ENCODE measurements around the gene PDE6D. TPM values are rescaled to one million over a fixed set of nuclear protein-coding genes. Genes with fewer than 3 reads are reported as not detected.

Gene PDE6D
- polyA plus RNA-seq, 3 donors = 28.4 to 54.6 (median 50.5) TPM

GRCh38 chr2:231820786-231821303 is 39.8 kb upstream of the PDE6D start:
- Histone ChIP-seq H3K4me2 (replicated peaks; ENCODE audit: extremely low read depth, low read length, poor library complexity, severe bottlenecking) (no peak overlapping the region), H3K9ac (ENCODE audit: insufficient read depth, low read length, poor library complexity, severe bottlenecking) (no peak overlapping the region), H2AFZ (ENCODE audit: insufficient read depth, low read depth, low read length, poor library complexity, severe bottlenecking) (no peak overlapping the region), H3K36me3 (replicated peaks in 1 of 2; ENCODE audit: control insufficient read depth in 1 of 2, insufficient read depth in 2 of 2, low read length in 2 of 2) (no peaks in the 10 kb centered on the region), H3K79me2 (ENCODE audit: insufficient read depth, low read length) (no peaks in the 10 kb centered on the region), H3K27me3 (ENCODE audit: control insufficient read depth in 2 of 2, insufficient read depth in 2 of 2, low read length in 2 of 2) (no peaks in the 10 kb centered on the region), H3K27ac (ENCODE audit: low read depth in 1 of 2, low read length in 2 of 2) (no peak overlapping the region), H3K9me3 (replicated peaks in 1 of 2; ENCODE audit: control insufficient read depth in 1 of 2, insufficient read depth in 1 of 2, low read length in 2 of 2) (peaks cover 0 to 5% of the 10 kb centered on the region in 2 donors), H4K20me1 (ENCODE audit: insufficient read depth, low read length) (no peaks in the 10 kb centered on the region), H3K4me1 (ENCODE audit: control insufficient read depth in 1 of 2, insufficient read depth in 2 of 2, low read length in 2 of 2) (no peaks in the 10 kb centered on the region), H3K4me3 (replicated peaks in 1 of 3; ENCODE audit: low read depth in 2 of 3, low read length in 3 of 3) (no peak overlapping the region)
- no peak for TF ChIP-seq CTCF (IDR thresholded peaks at IDR 0.05)
- Mint-ChIP-seq H3K9me3 (peaks cover 0 to 15% (median 6%) of the 10 kb centered on the region in 7 donors), H3K4me1 (no peaks in the 10 kb centered on the region), H3K27ac (no peak overlapping the region), H3K27me3 (ENCODE audit: low read depth in 3 of 3) (peaks cover 0 to 2% (median 0%) of the 10 kb centered on the region in 3 donors), H3K4me3 (no peak overlapping the region), H3K36me3 (no peaks in the 10 kb centered on the region)
- 84% methylated on average over 8 of the region's 12 CpGs for WGBS (ENCODE audit: insufficient coverage)
- intact Hi-C loops (cut with micrococcal nuclease) = no loop called here
- no peak for DNase-seq

GRCh38 chr2:231819447-231820042 is 38.5 kb upstream of the PDE6D start:
- no peak overlapping the region for H3K27ac ChIP-seq (ENCODE audit: low read depth in 1 of 2, low read length in 2 of 2)
- H4K20me1 ChIP-seq (ENCODE audit: insufficient read depth, low read length) = no peaks in the 10 kb centered on the region
- intact Hi-C loops (cut with micrococcal nuclease) = no loop called here
- Mint-ChIP-seq H3K36me3 (peaks cover 0 to 3% of the 10 kb centered on the region in 2 donors), H3K9me3 (peaks cover 5 to 13% (median 9%) of the 10 kb centered on the region in 7 donors), H3K4me1 (no peaks in the 10 kb centered on the region), H3K27me3 (ENCODE audit: low read depth in 3 of 3) (peaks cover 0 to 2% (median 0%) of the 10 kb centered on the region in 3 donors), H3K4me3 (no peak overlapping the region), H3K27ac (no peak overlapping the region)
- H3K4me1 ChIP-seq (ENCODE audit: control insufficient read depth in 1 of 2, insufficient read depth in 2 of 2, low read length in 2 of 2) = no peaks in the 10 kb centered on the region
- H3K27me3 ChIP-seq (ENCODE audit: control insufficient read depth in 2 of 2, insufficient read depth in 2 of 2, low read length in 2 of 2) = no peaks in the 10 kb centered on the region
- H3K79me2 ChIP-seq (ENCODE audit: insufficient read depth, low read length) = no peaks in the 10 kb centered on the region
- no peak overlapping the region for H3K4me3 ChIP-seq (replicated peaks in 1 of 3; ENCODE audit: low read depth in 2 of 3, low read length in 3 of 3)
- 91% methylated on average over 2 of the region's 2 CpGs for WGBS (ENCODE audit: insufficient coverage)
- no peak overlapping the region for H2AFZ ChIP-seq (ENCODE audit: insufficient read depth, low read depth, low read length, poor library complexity, severe bottlenecking)
- DNase-seq = no peak
- no peak overlapping the region for H3K9ac ChIP-seq (ENCODE audit: insufficient read depth, low read length, poor library complexity, severe bottlenecking)
- H3K36me3 ChIP-seq (replicated peaks in 1 of 2; ENCODE audit: control insufficient read depth in 1 of 2, insufficient read depth in 2 of 2, low read length in 2 of 2) = no peaks in the 10 kb centered on the region
- no peak for TF ChIP-seq CTCF (IDR thresholded peaks at IDR 0.05)
- no peak overlapping the region for H3K4me2 ChIP-seq (replicated peaks; ENCODE audit: extremely low read depth, low read length, poor library complexity, severe bottlenecking)
- H3K9me3 ChIP-seq (replicated peaks in 1 of 2; ENCODE audit: control insufficient read depth in 1 of 2, insufficient read depth in 1 of 2, low read length in 2 of 2) = peaks cover 0 to 5% of the 10 kb centered on the region in 2 donors
